ENCODE results near the gene CDH10.

The CDH10 gene

DNA sequence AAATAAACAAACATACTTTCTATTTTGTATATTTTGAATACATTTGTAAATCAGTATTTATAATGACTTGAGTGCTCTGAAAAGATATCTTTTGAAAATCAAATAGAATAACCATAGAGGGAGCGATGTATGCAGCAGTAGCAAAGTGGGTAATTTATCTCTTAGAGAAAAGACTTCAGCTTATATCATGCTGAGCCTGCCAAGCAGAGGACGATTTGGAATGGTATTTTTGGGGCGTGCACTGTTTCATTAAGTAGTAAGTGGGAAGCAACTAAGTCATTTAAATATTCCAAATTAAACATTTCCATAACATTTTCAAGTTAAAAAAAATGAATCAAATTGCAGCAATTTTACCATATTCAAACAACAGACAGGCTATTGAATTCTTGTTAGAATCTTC is 147.6 kb downstream of the CDH10 start:
- Histone ChIP-seq H4K20me1 (ENCODE audit: insufficient read depth, low read length) (no peaks in the 10 kb centered on the region), H3K27ac (ENCODE audit: low read length) (no peak overlapping the region), H3K27me3 (ENCODE audit: low read depth, low read length) (no peaks in the 10 kb centered on the region), H3K4me2 (ENCODE audit: low read length) (no peak overlapping the region), H3K9ac (ENCODE audit: low read length) (no peak overlapping the region), H3K79me2 (ENCODE audit: low read length) (no peaks in the 10 kb centered on the region), H2AFZ (ENCODE audit: low read depth, low read length) (no peak overlapping the region), H3K4me3 (ENCODE audit: low read length) (no peak overlapping the region), H3K36me3 (replicated peaks; ENCODE audit: low read depth, low read length) (no peaks in the 10 kb centered on the region), H3K4me1 (ENCODE audit: low read length) (no peaks in the 10 kb centered on the region), H3K9me3 (ENCODE audit: insufficient read depth, low read length) (no peaks in the 10 kb centered on the region)
- TF ChIP-seq EZH2phosphoT487 (IDR thresholded peaks at IDR 0.05; ENCODE audit: low read depth): no peak
- TF ChIP-seq, protein P1, sequence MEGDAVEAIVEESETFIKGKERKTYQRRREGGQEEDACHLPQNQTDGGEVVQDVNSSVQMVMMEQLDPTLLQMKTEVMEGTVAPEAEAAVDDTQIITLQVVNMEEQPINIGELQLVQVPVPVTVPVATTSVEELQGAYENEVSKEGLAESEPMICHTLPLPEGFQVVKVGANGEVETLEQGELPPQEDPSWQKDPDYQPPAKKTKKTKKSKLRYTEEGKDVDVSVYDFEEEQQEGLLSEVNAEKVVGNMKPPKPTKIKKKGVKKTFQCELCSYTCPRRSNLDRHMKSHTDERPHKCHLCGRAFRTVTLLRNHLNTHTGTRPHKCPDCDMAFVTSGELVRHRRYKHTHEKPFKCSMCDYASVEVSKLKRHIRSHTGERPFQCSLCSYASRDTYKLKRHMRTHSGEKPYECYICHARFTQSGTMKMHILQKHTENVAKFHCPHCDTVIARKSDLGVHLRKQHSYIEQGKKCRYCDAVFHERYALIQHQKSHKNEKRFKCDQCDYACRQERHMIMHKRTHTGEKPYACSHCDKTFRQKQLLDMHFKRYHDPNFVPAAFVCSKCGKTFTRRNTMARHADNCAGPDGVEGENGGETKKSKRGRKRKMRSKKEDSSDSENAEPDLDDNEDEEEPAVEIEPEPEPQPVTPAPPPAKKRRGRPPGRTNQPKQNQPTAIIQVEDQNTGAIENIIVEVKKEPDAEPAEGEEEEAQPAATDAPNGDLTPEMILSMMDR (IDR thresholded peaks at IDR 0.05; ENCODE audit: low read depth, low read length): no peak

DNA sequence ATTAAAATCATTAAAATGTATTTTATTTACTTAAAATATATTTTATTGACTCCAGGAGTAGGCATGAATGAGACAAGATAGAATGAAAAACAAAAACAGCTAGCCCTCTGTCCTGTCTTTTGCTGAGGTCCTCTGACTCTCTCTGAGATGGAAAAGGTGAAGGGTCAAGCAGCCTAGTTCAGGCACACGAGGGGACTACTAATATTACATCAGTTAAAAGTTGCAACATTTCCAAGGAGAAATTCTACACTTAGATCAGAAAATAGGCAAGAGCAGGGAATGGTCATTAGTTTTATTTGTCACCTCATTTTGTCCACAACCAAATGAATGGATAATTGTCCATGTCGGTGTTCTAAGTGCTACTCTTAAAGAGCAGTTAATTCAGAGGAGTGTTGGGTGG is 148.5 kb downstream of the CDH10 start:
- no peak overlapping the region for H3K4me3 ChIP-seq (ENCODE audit: low read length)
- no peaks in the 10 kb centered on the region for H3K27me3 ChIP-seq (ENCODE audit: low read depth, low read length)
- no peak overlapping the region for H2AFZ ChIP-seq (ENCODE audit: low read depth, low read length)
- H3K9ac ChIP-seq (ENCODE audit: low read length): no peak overlapping the region
- H4K20me1 ChIP-seq (ENCODE audit: insufficient read depth, low read length): no peaks in the 10 kb centered on the region
- no peak overlapping the region for H3K27ac ChIP-seq (ENCODE audit: low read length)
- no peaks in the 10 kb centered on the region for H3K4me1 ChIP-seq (ENCODE audit: low read length)
- no peaks in the 10 kb centered on the region for H3K9me3 ChIP-seq (ENCODE audit: insufficient read depth, low read length)
- no peak for TF ChIP-seq EZH2phosphoT487 (IDR thresholded peaks at IDR 0.05; ENCODE audit: low read depth)
- TF ChIP-seq, protein P1 (IDR thresholded peaks at IDR 0.05; ENCODE audit: low read depth, low read length): no peak
- no peak overlapping the region for H3K4me2 ChIP-seq (ENCODE audit: low read length)
- H3K36me3 ChIP-seq (replicated peaks; ENCODE audit: low read depth, low read length): no peaks in the 10 kb centered on the region
- H3K79me2 ChIP-seq (ENCODE audit: low read length): no peaks in the 10 kb centered on the region

DNA sequence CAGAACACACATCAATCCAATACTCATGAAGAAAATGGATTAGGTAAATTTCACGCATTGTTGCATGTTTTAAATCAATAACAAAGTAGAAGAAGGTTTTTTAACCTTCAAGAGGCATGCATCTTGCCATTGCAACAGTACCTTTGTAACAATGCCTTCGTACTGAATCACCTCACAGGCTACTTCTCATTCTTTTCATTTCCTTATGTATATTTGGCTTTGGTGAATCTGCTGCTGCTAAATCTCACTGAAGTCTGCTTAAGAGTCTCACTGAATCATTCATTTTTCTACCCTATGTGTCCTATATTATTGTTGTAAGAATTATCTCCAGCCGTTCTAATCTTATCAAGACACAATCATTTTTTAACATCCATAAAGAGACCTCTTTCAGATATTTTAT is 152.5 kb downstream of the CDH10 start:
- no peak overlapping the region for H2AFZ ChIP-seq (ENCODE audit: low read depth, low read length)
- no peak overlapping the region for H3K9ac ChIP-seq (ENCODE audit: low read length)
- H3K27me3 ChIP-seq (ENCODE audit: low read depth, low read length): no peaks in the 10 kb centered on the region
- no peak overlapping the region for H3K4me2 ChIP-seq (ENCODE audit: low read length)
- no peaks in the 10 kb centered on the region for H3K36me3 ChIP-seq (replicated peaks; ENCODE audit: low read depth, low read length)
- H3K9me3 ChIP-seq (ENCODE audit: insufficient read depth, low read length): no peaks in the 10 kb centered on the region
- H3K4me3 ChIP-seq (ENCODE audit: low read length): no peak overlapping the region
- no peaks in the 10 kb centered on the region for H3K79me2 ChIP-seq (ENCODE audit: low read length)
- TF ChIP-seq EZH2phosphoT487 (IDR thresholded peaks at IDR 0.05; ENCODE audit: low read depth): no peak
- TF ChIP-seq, protein P1 (IDR thresholded peaks at IDR 0.05; ENCODE audit: low read depth, low read length): no peak
- H3K27ac ChIP-seq (ENCODE audit: low read length): no peak overlapping the region
- H4K20me1 ChIP-seq (ENCODE audit: insufficient read depth, low read length): no peaks in the 10 kb centered on the region
- H3K4me1 ChIP-seq (ENCODE audit: low read length): no peaks in the 10 kb centered on the region

DNA sequence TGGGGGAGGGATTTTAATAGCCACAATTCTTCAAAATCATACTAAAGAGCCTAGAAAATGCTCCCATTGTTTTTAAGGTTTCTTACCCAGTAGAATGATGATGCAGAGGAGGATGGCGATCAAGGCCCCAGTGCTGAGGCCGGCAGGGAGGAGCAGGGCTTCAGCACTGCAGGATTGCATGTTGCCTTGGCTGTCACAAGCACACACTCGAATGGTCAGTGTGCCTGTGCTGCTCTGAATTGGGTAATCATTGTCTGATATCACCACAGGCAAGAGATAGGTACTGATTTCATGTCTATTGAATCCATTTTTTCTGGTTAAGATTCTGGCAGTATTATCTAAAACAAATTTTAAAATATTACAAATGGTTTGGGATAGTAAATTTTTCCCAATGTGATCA is 153.3 kb downstream of the CDH10 start:
- H3K4me3 ChIP-seq (ENCODE audit: low read length): no peak overlapping the region
- no peak overlapping the region for H3K9ac ChIP-seq (ENCODE audit: low read length)
- no peaks in the 10 kb centered on the region for H3K79me2 ChIP-seq (ENCODE audit: low read length)
- H3K36me3 ChIP-seq (replicated peaks; ENCODE audit: low read depth, low read length): no peaks in the 10 kb centered on the region
- H4K20me1 ChIP-seq (ENCODE audit: insufficient read depth, low read length): no peaks in the 10 kb centered on the region
- TF ChIP-seq, protein P1 (IDR thresholded peaks at IDR 0.05; ENCODE audit: low read depth, low read length): no peak
- TF ChIP-seq EZH2phosphoT487 (IDR thresholded peaks at IDR 0.05; ENCODE audit: low read depth): no peak
- no peak overlapping the region for H2AFZ ChIP-seq (ENCODE audit: low read depth, low read length)
- H3K27me3 ChIP-seq (ENCODE audit: low read depth, low read length): no peaks in the 10 kb centered on the region
- H3K9me3 ChIP-seq (ENCODE audit: insufficient read depth, low read length): no peaks in the 10 kb centered on the region
- H3K27ac ChIP-seq (ENCODE audit: low read length): no peak overlapping the region
- no peaks in the 10 kb centered on the region for H3K4me1 ChIP-seq (ENCODE audit: low read length)
- H3K4me2 ChIP-seq (ENCODE audit: low read length): no peak overlapping the region

Data from OCI-LY3 (cell line).